GM12878 (cell line): ENCODE results near the gene GRIK2. TPM values are rescaled to one million over a fixed set of nuclear protein-coding genes. Genes with fewer than 3 reads are reported as not detected.

ENCODE experiments used
- ATAC-seq: fragments of 200-7000 bp; cut with Tn5 transposase; 3 replicates; pipeline ENCODE4 v1.9.1; 2020; ENCODE audit warnings: mild to moderate bottlenecking, moderate library complexity
- BruUV-seq: library from RNA; stranded (reverse); fragments of 400-500 nt; replicated peaks from 2 replicates; lab custom pipeline; 2021; lab: Mats Ljungman, UMichigan
- CTCF ChIA-PET: fragments of 300-600 bp; sonication (Branson Sonifier 250); formaldehyde crosslinking; extraction: SDS; loops from one replicate; lab custom pipeline; 2021; ENCODE audit warnings: inconsistent platforms; lab: Yijun Ruan, JAX
- POLR2A ChIA-PET: fragments of 350-600 bp; formaldehyde crosslinking; extraction: SDS; loops from one replicate; lab custom pipeline; 2021; ENCODE audit warnings: inconsistent platforms; lab: Charles Lee
- RAD21 ChIA-PET: fragments of 300-600 bp; sonication (Branson Sonifier 250); formaldehyde crosslinking; loops from one replicate; lab custom pipeline; 2023; ENCODE audit warnings: antibody characterized with exemption; ENCODE audit not compliant: unreplicated experiment; lab: Charles Lee
- SMC1A ChIA-PET: fragments of 300-600 bp; sonication (Branson Sonifier 250); formaldehyde crosslinking; loops from one replicate; lab custom pipeline; 2023; ENCODE audit not compliant: unreplicated experiment, uncharacterized antibody; lab: Charles Lee
- DNase-seq: peaks from one replicate; pipeline ENCODE4 v3.0.0-alpha.2; 2011; ENCODE audit warnings: low read depth, low spot score
- FAIRE-seq: peaks from 3 replicates; lab custom pipeline; 2011; peaks lifted over from hg19 to GRCh38; lab: Jason Lieb, UNC
- H2AFZ ChIP-seq: 2 replicates; pipeline ENCODE4 v1.6.0; 2011; ENCODE audit warnings: low read depth, low read length, control low read depth; ENCODE audit not compliant: control insufficient read depth
- H3K27ac ChIP-seq: 2 replicates; pipeline ENCODE4 v1.5.1; 2011; ENCODE audit warnings: control low read depth; ENCODE audit not compliant: control insufficient read depth, insufficient read depth
- H3K27me3 ChIP-seq, 2 experiments: replicated peaks in 1 of 2; 2 replicates each; pipeline versions ENCODE4 v1.6.0 to v1.6.1; 2011; ENCODE audit warnings: low read length in 1 of 2; ENCODE audit not compliant: control insufficient read depth in 2 of 2, insufficient read depth in 2 of 2
- H3K36me3 ChIP-seq, 2 experiments: 2 replicates each; pipeline ENCODE4 v1.5.1; 2011; ENCODE audit warnings: low read length in 1 of 2; ENCODE audit not compliant: control insufficient read depth in 2 of 2, insufficient read depth in 2 of 2
- H3K4me1 ChIP-seq: 2 replicates; pipeline ENCODE4 v1.6.1; 2011; ENCODE audit warnings: mild to moderate bottlenecking, low read length, moderate library complexity, mixed read lengths; ENCODE audit not compliant: control insufficient read depth, insufficient read depth
- H3K4me2 ChIP-seq: 2 replicates; pipeline ENCODE4 v1.6.0; 2011; ENCODE audit warnings: control low read depth; ENCODE audit not compliant: control insufficient read depth, insufficient read depth
- H3K4me3 ChIP-seq: fragments of 200-600 bp; sonication (generic); 2 replicates; pipeline ENCODE4 v1.5.1; 2016
- H3K79me2 ChIP-seq: 2 replicates; pipeline ENCODE4 v1.6.0; 2011; ENCODE audit warnings: low read length; ENCODE audit not compliant: control insufficient read depth, insufficient read depth
- H3K9ac ChIP-seq: 2 replicates; pipeline ENCODE4 v1.8.0; 2011; ENCODE audit warnings: low read length, control low read depth, mixed read lengths; ENCODE audit not compliant: control insufficient read depth, insufficient read depth
- H3K9me3 ChIP-seq: replicated peaks from 3 replicates; pipeline ENCODE4 v1.5.1; 2011; ENCODE audit warnings: mild to moderate bottlenecking, low read length; ENCODE audit not compliant: control insufficient read depth, insufficient read depth
- H4K20me1 ChIP-seq: 2 replicates; pipeline ENCODE4 v1.6.0; 2011; ENCODE audit not compliant: control insufficient read depth, insufficient read depth
- ATF2 ChIP-seq: IDR thresholded peaks from 2 replicates; pipeline ENCODE4 v1.6.1; 2012; ENCODE audit warnings: low read length, inconsistent platforms
- BMI1 ChIP-seq: fragments of 450-650 bp; IDR thresholded peaks from 2 replicates; pipeline ENCODE4 v1.6.1; 2016; ENCODE audit warnings: mild to moderate bottlenecking, moderate library complexity, borderline replicate concordance
- CEBPB ChIP-seq, 2 experiments: fragments of 150-350 bp in 1 of 2; IDR thresholded peaks; 2 replicates each; pipeline ENCODE4 v1.6.1; 2012 to 2014; ENCODE audit warnings: low read depth in 2 of 2, low read length in 2 of 2, borderline replicate concordance in 1 of 2, inconsistent platforms in 1 of 2
- ESRRA ChIP-seq: IDR thresholded peaks from 2 replicates; pipeline ENCODE4 v1.6.1; 2012; ENCODE audit warnings: mild to moderate bottlenecking, low read length, improper control_type of control experiment
- HSF1 ChIP-seq: fragments of 150-350 bp; IDR thresholded peaks from 2 replicates; pipeline ENCODE4 v1.6.1; 2014; ENCODE audit warnings: mild to moderate bottlenecking, low read depth, low read length
- IKZF2 ChIP-seq, 2 experiments: fragments of 450-650 bp; IDR thresholded peaks; 2 replicates each; pipeline ENCODE4 v1.6.1; 2017; ENCODE audit warnings: mild to moderate bottlenecking in 2 of 2, moderate library complexity in 2 of 2
- IRF5 ChIP-seq: fragments of 450-650 bp; IDR thresholded peaks from 2 replicates; pipeline ENCODE4 v1.6.1; 2017; ENCODE audit warnings: borderline replicate concordance
- JUNB ChIP-seq: IDR thresholded peaks from 2 replicates; pipeline ENCODE4 v1.6.1; 2016; ENCODE audit warnings: antibody characterized with exemption, mild to moderate bottlenecking
- NBN ChIP-seq: fragments of 450-650 bp; IDR thresholded peaks from 2 replicates; pipeline ENCODE4 v1.6.1; 2016
- PML ChIP-seq: IDR thresholded peaks from 2 replicates; pipeline ENCODE4 v1.6.1; 2012; ENCODE audit warnings: low read length, inconsistent platforms
- RB1 ChIP-seq: fragments of 450-650 bp; formaldehyde crosslinking; IDR thresholded peaks from 2 replicates; pipeline ENCODE4 v1.6.1; 2017; ENCODE audit warnings: mild to moderate bottlenecking, borderline replicate concordance
- REST ChIP-seq: IDR thresholded peaks from 2 replicates; pipeline ENCODE4 v1.6.1; 2012; ENCODE audit warnings: mild to moderate bottlenecking, low read depth, low read length
- STAT1 ChIP-seq: fragments of 450-650 bp; conservative IDR thresholded peaks from 2 replicates; pipeline ENCODE4 v1.6.1; 2014; ENCODE audit warnings: antibody characterized with exemption, mild to moderate bottlenecking
- SUZ12 ChIP-seq: fragments of 200-600 bp; sonication (generic); IDR thresholded peaks from one replicate; pipeline ENCODE4 v1.6.1; 2018; ENCODE audit warnings: antibody characterized with exemption, mild to moderate bottlenecking; ENCODE audit not compliant: unreplicated experiment
- USF1 ChIP-seq: IDR thresholded peaks from 2 replicates; pipeline ENCODE4 v1.6.1; 2011; ENCODE audit warnings: borderline replicate concordance, low read depth, mild to moderate bottlenecking, moderate library complexity, mixed read lengths, low read length; ENCODE audit not compliant: insufficient read depth; ENCODE audit errors: extremely low read length
- WGBS: methylation state at CpG from one replicate; pipeline ENCODE4 v1.1.6; 2016; ENCODE audit warnings: low lambda C conversion rate; ENCODE audit not compliant: insufficient replicate concordance, insufficient coverage; ENCODE audit errors: missing lambda C conversion rate; 5-methylcytosine and 5-hydroxymethylcytosine counted together
- in situ Hi-C: fragments of 300-500 bp; cut with MboI; formaldehyde crosslinking; loops from 9 replicates; pipeline ENCODE4 v1.14.3; 2018; ENCODE audit warnings: mixed read lengths
- intact Hi-C: fragments of 100-400 bp; cut with micrococcal nuclease; formaldehyde crosslinking; loops from one replicate; pipeline ENCODE4 v1.14.2; 2022; ENCODE audit not compliant: unreplicated experiment
- polyA plus RNA-seq, 11 experiments: library from polyadenylated mRNA; depleted of rRNA in 4 of 11; unstranded in 6 of 11; stranded (reverse) in 5 of 11; fragments of >200 nt; fragmentation: Nextera tagmentation in 4 of 11; fragmentation: Illumina TruSeq in 1 of 11; extraction: Ambion mirVana in 4 of 11; extraction: Trizol in 1 of 11; gene quantifications; 1 replicate in 1 of 11; 2 replicates in 10 of 11; pipeline versions ENCODE4 v1.2.1 to v1.2.3, GENCODE V29; 2011 to 2016; ENCODE audit warnings: inconsistent platforms in 2 of 11, missing spikeins in 2 of 11, low read depth in 1 of 11
- total RNA-seq, 4 experiments: library from RNA; depleted of rRNA in 3 of 4; stranded (reverse); fragments of >200 nt in 3 of 4; fragmentation: Illumina TruSeq in 1 of 4; extraction: Trizol in 1 of 4; gene quantifications; 2 replicates each; pipeline versions ENCODE4 v1.2.1 to v1.2.3, GENCODE V29; 2013 to 2021

GRIK2 gene
- total and polyA plus RNA-seq, 10 of the 15 experiments (the other 5 are each of a cell fraction or from before 2014, with no cell fraction given): not detected

GRCh38 chr6:101630941-101631340 lies 237.4 kb downstream of the GRIK2 start:
- ATAC-seq (no peak), FAIRE-seq (no peak), DNase-seq (no peak)
- H2AFZ ChIP-seq: no peak overlapping the region
- H3K79me2 ChIP-seq: no peaks in the 10 kb centered on the region
- no peak overlapping the region for H3K4me2 ChIP-seq
- no peaks in the 10 kb centered on the region for H3K27me3 ChIP-seq
- BruUV-seq: no TSS peak
- H3K4me3 ChIP-seq: no peak overlapping the region
- WGBS: 37% methylated on average over 2 of the region's 2 CpGs
- no peaks in the 10 kb centered on the region for H3K9me3 ChIP-seq
- H3K9ac ChIP-seq: no peak overlapping the region
- no peaks in the 10 kb centered on the region for H3K36me3 ChIP-seq
- CTCF ChIA-PET: no interaction called here
- SMC1A ChIA-PET: interaction anchor here (0.8 to 1.0 kb wide), 2 partner anchors 16 to 20 kb away, joined by 3 read pairs; no protein-coding TSS in a partner anchor
- in situ Hi-C loops: no loop called here
- H3K27ac ChIP-seq: no peak overlapping the region
- POLR2A ChIA-PET: no interaction called here
- intact Hi-C loops: no loop called here
- RAD21 ChIA-PET: no interaction called here
- H3K4me1 ChIP-seq: no peaks in the 10 kb centered on the region
- no peaks in the 10 kb centered on the region for H4K20me1 ChIP-seq
- no peak for TF ChIP-seq SUZ12
- no peak for TF ChIP-seq REST
- TF ChIP-seq CEBPB (IDR thresholded peaks at IDR 0.05; ENCODE audit: borderline replicate concordance in 1 of 2, low read depth in 2 of 2, low read length in 2 of 2): no peak
- TF ChIP-seq HSF1: no peak
- TF ChIP-seq IKZF2 (IDR thresholded peaks at IDR 0.05): no peak
- no peak for TF ChIP-seq RB1
- no peak for TF ChIP-seq JUNB
- no peak for TF ChIP-seq USF1
- TF ChIP-seq PML: no peak
- TF ChIP-seq ATF2: no peak
- TF ChIP-seq IRF5: no peak
- TF ChIP-seq ESRRA: no peak
- no peak for TF ChIP-seq STAT1
- no peak for TF ChIP-seq NBN
- TF ChIP-seq BMI1: no peak
